CD4-positive, alpha-beta T cell treated with Interferon gamma for 1 hour (primary cell): ENCODE measurements around the gene PRKCG.

Source experiments
- DNase-seq: peaks from one replicate; pipeline ENCODE4 v3.0.0-alpha.2; 2020

The PRKCG gene

GRCh38 chr19:53872762-53873161 lies 9.2 kb upstream of the PRKCG start:
- no peak for DNase-seq

- DNase-seq: peak; percentile 23
These were observed 8.0 kb upstream of the PRKCG start for GRCh38 chr19:53873773-53874605.

DNA sequence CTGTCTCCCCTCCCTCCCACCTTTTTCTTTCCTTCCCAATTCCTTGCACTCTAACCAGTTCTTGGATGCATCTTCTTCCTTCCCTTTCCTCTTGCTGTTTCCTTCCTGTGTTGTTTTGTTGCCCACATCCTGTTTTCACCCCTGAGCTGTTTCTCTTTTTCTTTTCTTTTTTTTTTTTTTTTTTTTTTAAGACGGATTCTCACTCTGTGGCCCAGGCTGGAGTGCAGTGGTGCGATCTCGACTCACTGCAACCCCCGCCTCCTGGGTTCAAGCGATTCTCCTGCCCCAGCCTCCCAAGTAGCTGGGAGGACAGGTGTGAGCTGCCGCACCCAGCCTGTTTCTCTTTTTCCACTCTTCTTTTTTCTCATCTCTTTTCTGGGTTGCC lies 7.4 kb upstream of the PRKCG start:
- DNase-seq: no peak

GRCh38 chr19:53875602-53876325 lies 6.2 kb upstream of the PRKCG start:
- DNase-seq: no peak

DNA sequence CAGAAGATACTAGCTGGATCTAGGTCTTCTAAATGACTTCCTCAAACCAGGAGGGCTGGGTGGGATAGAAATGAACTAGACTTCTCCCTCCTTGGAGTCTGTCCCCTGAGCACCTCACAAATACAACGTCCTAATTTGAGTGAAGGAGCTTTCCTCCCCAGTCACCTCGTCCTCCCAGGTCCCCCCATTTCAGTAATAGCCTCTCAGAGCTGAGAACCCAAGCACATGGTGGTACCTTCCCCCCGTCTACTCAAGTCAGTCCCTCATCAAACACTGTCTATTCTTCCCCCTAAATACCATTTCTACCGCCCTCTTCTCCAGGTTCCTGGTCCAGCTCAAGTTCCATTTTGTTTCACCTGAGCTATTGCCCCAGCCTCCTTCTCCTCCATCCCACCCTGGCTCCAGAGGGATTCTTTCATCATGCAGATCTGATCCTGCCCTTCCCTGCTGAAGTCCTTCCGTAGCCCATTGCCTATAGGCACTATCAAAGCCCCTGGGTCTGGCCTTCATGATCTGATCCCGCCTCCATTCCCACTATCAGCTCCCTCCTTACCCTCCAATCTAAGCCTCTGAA lies 5.3 kb upstream of the PRKCG start:
- DNase-seq: peak; percentile 24

DNA sequence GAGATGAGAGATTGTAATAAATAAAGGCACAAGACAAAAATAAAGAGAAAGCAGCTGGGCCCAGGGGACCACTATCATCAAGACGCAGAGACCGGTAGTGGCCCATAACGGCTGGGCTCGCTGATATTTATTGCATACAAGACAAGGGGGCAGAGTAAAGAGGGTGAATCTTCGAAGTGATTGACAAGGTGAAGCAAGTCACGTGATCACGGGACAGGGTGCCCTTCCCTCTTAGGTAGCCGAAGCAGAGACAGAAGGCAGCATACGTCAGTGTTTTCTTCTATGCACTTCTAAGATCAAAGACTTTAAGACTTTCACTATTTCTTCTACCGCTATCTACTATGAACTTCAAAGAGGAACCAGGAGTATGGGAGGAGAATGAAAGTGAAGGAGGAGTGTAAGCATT lies 4.6 kb upstream of the PRKCG start:
- DNase-seq: peak; percentile 80

DNA sequence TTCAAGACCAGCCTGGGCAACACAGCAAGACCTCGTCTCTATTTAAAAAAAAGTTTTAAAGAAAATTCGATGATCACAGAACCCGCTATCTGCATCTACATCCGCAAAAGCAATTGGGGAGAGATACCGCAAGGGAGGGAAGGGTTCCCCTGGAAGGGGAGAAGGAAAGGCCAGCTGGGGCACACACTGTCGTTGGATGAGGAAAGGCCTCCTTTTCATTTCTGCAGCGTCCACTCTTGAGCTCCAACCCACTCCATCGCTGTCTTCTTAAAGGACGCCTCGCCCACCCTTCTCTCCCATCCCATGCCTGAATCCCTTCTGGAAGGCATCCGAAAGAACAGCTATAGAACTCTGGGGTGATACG lies 3.2 kb upstream of the PRKCG start:
- DNase-seq: no peak

- peak; percentile 87 for DNase-seq
These were observed 2.6 kb upstream of the PRKCG start for GRCh38 chr19:53879140-53880081.

DNA sequence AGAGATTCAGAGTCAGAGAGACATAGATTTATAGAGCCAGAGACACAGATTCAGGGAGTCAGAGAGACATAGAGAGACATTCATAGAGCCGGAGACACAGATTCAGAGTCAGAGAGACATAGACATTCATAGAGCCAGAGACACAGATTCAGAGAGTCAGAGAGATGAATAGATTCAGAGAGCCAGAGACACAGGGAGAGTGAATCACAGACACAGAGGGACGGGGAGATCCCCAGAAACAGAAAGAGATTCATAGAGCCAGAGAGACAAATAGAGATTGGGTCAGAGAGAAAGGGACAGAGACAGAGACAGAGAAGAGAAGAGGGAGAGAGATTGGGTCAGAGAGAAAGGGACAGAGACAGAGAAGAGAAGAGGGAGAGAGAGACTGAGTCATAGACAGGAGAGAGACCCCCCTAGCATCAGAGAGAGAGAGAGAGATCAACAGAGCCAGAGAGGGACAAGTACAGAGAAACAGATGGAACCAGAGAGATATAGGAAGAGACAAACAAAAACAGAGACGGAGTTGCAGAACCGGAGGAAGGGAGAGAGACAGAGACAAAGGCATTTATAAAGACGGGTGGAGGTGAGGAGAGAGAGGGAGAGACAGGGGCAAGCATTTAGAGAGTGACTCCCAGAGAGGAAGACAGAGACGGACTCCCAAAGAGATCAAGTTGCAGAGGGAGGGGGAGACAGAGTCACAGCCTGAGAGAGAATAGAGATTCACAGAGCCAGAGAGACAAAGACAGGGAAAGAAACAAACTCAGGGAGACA lies 1.1 kb upstream of the PRKCG start:
- no peak for DNase-seq

GRCh38 chr19:53882391-53883050 lies 524 bp downstream of the PRKCG start:
- no peak for DNase-seq

- DNase-seq: peak; percentile 57
These were observed 1.2 kb downstream of the PRKCG start for GRCh38 chr19:53883231-53883661.

GRCh38 chr19:53883741-53884140 lies 1.7 kb downstream of the PRKCG start:
- DNase-seq: no peak

- DNase-seq: no peak
These were observed 2.3 kb downstream of the PRKCG start for GRCh38 chr19:53884256-53884655.

GRCh38 chr19:53885036-53885435 lies 3.0 kb downstream of the PRKCG start:
- DNase-seq: no peak

DNA sequence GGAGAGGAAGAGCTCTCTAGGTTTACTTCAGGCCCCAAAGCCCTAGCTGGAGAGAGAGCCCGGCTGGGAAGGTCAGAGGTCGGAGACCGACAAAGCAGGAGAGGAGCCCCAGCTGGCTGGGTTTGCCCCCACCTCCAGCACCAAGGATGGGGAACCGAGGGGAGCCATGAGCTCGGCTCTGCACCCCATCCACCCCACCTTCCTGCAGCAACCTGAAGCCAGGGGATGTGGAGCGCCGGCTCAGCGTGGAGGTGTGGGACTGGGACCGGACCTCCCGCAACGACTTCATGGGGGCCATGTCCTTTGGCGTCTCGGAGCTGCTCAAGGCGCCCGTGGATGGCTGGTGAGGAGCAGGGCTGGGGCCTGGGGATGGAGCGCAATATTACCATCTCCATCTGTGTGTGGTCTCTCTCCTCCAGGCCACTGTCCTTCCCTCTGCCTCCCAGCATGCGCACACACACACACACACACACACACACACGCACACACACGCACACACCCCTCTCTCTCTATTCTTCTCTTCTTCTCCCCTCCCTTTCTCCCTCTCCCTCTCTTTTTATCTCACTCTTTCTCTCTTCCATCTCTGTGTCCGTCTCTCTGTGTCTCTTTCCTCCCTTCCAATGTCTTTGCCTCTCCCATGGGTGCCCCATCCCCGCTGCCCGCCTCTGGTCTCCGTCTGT lies 10.4 kb downstream of the PRKCG start:
- no peak for DNase-seq

DNA sequence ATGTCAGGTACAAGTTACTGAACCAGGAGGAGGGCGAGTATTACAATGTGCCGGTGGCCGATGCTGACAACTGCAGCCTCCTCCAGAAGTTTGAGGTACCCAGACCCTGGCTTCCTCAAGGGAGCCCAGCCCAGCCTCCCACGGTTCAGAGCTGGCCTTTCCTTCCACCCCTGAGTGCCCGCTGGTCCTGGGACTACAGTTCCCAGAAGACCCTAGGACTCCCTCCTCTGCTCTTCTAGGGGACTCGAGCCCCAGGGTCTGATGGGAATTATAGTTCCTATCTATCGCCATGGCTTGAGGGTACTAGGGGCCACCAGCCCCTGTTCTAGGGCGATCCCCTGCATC lies 11.0 kb downstream of the PRKCG start:
- DNase-seq: no peak

- no peak for DNase-seq
These were observed 12.7 kb downstream of the PRKCG start for GRCh38 chr19:53894707-53895106.

GRCh38 chr19:53896682-53897081 lies 14.7 kb downstream of the PRKCG start:
- no peak for DNase-seq

GRCh38 chr19:53897459-53897858 lies 15.5 kb downstream of the PRKCG start:
- DNase-seq: no peak

DNA sequence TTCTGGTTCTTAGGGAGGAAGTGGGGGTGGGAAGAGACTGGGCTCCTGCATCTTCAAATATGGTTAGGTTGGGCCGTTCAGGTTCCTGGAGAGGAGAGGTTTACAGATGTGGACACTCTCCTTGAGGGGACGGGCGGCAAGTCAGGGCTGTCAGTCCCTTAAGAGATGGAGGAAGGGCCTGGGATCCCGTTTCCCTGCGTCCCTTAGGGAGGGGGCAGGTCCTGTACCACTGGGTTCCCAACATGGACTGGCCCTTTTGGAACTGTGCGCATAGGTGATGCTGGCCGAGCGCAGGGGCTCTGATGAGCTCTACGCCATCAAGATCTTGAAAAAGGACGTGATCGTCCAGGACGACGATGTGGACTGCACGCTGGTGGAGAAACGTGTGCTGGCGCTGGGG lies 16.2 kb downstream of the PRKCG start:
- no peak for DNase-seq
